IMR-90 (cell line): ENCODE measurements around the gene FALEC. TPM values are rescaled to one million over a fixed set of nuclear protein-coding genes. Genes with fewer than 3 reads are reported as not detected.

ENCODE experiments used
- ATAC-seq: fragments of 200-7000 bp; cut with Tn5 transposase; 2 replicates; pipeline ENCODE4 v1.9.1; 2020; ENCODE audit warnings: low read depth, mild to moderate bottlenecking, moderate library complexity
- BruUV-seq: library from RNA; stranded (reverse); fragments of 400-500 nt; replicated peaks from 2 replicates; lab custom pipeline; 2021; lab: Mats Ljungman, UMichigan
- CTCF ChIA-PET: fragments of 300-600 bp; formaldehyde crosslinking; extraction: SDS; loops from one replicate; lab custom pipeline; 2021; ENCODE audit warnings: antibody characterized with exemption; lab: Yijun Ruan, JAX
- POLR2A ChIA-PET: fragments of 300-600 bp; sonication (Branson Sonifier 250); formaldehyde crosslinking; loops from one replicate; lab custom pipeline; 2022; ENCODE audit warnings: antibody characterized with exemption; ENCODE audit not compliant: unreplicated experiment; lab: Charles Lee
- DNase-seq: peaks from one replicate; pipeline ENCODE4 v3.0.0; 2013
- H2AFZ ChIP-seq: replicated peaks from 2 replicates; pipeline ENCODE3; 2013; ENCODE audit warnings: low read length, mild to moderate bottlenecking; ENCODE audit not compliant: poor library complexity
- H2AK5ac ChIP-seq: 2 replicates; pipeline ENCODE4 v1.6.1; 2013; ENCODE audit warnings: low read depth, low read length, inconsistent platforms
- H2AK9ac ChIP-seq: replicated peaks from 2 replicates; pipeline ENCODE3; 2013; ENCODE audit warnings: mild to moderate bottlenecking, low read depth, low read length, moderate library complexity; ENCODE audit not compliant: poor library complexity
- H2BK120ac ChIP-seq: 2 replicates; pipeline ENCODE4 v1.6.1; 2013; ENCODE audit warnings: low read depth, low read length, inconsistent platforms
- H2BK15ac ChIP-seq: 3 replicates; pipeline ENCODE4 v1.6.1; 2013; ENCODE audit warnings: low read depth, low read length, inconsistent platforms
- H2BK20ac ChIP-seq: 2 replicates; pipeline ENCODE4 v1.6.1; 2013; ENCODE audit warnings: low read depth, mild to moderate bottlenecking, inconsistent platforms, low read length, moderate library complexity
- H2BK5ac ChIP-seq: 2 replicates; pipeline ENCODE4 v1.6.1; 2013; ENCODE audit warnings: mild to moderate bottlenecking, low read depth, low read length, inconsistent platforms; ENCODE audit not compliant: poor library complexity, severe bottlenecking
- H3K14ac ChIP-seq: replicated peaks from 2 replicates; pipeline ENCODE4 v1.6.1; 2013; ENCODE audit warnings: low read depth, low read length, inconsistent platforms
- H3K18ac ChIP-seq: 2 replicates; pipeline ENCODE4 v1.6.1; 2013; ENCODE audit warnings: low read depth, low read length, control low read depth
- H3K23ac ChIP-seq: 2 replicates; pipeline ENCODE4 v1.6.1; 2013; ENCODE audit warnings: low read depth, low read length, inconsistent platforms
- H3K27ac ChIP-seq: 2 replicates; pipeline ENCODE4 v1.5.1; 2013; ENCODE audit warnings: mild to moderate bottlenecking, control low read depth, low read length; ENCODE audit not compliant: insufficient read depth
- H3K27me3 ChIP-seq: 2 replicates; pipeline ENCODE4 v1.6.1; 2013; ENCODE audit warnings: low read length; ENCODE audit not compliant: control insufficient read depth, insufficient read depth
- H3K36me3 ChIP-seq: 2 replicates; pipeline ENCODE4 v1.6.1; 2013; ENCODE audit warnings: low read length, mixed read lengths; ENCODE audit not compliant: control insufficient read depth, insufficient read depth
- H3K4ac ChIP-seq: 2 replicates; pipeline ENCODE4 v1.6.1; 2013; ENCODE audit warnings: low read depth, low read length, inconsistent platforms
- H3K4me1 ChIP-seq: 2 replicates; pipeline ENCODE4 v1.6.1; 2013; ENCODE audit warnings: low read length, mixed read lengths; ENCODE audit not compliant: control insufficient read depth, insufficient read depth
- H3K4me2 ChIP-seq: 2 replicates; pipeline ENCODE4 v1.6.1; 2013; ENCODE audit warnings: low read depth, mild to moderate bottlenecking, control low read depth, low read length, moderate library complexity
- H3K4me3 ChIP-seq: 2 replicates; pipeline ENCODE4 v1.5.1; 2013; ENCODE audit warnings: low read depth, mild to moderate bottlenecking, control low read depth, low read length, moderate library complexity; ENCODE audit not compliant: insufficient read depth
- H3K56ac ChIP-seq: 2 replicates; pipeline ENCODE4 v1.6.1; 2013; ENCODE audit warnings: low read length, inconsistent platforms; ENCODE audit not compliant: insufficient read depth; ENCODE audit errors: extremely low read depth
- H3K79me1 ChIP-seq, 2 experiments: 2 replicates each; pipeline ENCODE4 v1.6.1; 2013; ENCODE audit warnings: low read length in 2 of 2, inconsistent platforms in 1 of 2, low read depth in 1 of 2
- H3K9ac ChIP-seq: 2 replicates; pipeline ENCODE4 v1.6.1; 2013; ENCODE audit warnings: low read depth, low read length, control low read depth
- H3K9me1 ChIP-seq: 2 replicates; pipeline ENCODE4 v1.6.1; 2013; ENCODE audit warnings: low read length, inconsistent platforms; ENCODE audit not compliant: insufficient read depth
- H3K9me3 ChIP-seq: 2 replicates; pipeline ENCODE4 v1.6.1; 2013; ENCODE audit warnings: low read length; ENCODE audit not compliant: control insufficient read depth, insufficient read depth
- H4K20me1 ChIP-seq: 2 replicates; pipeline ENCODE4 v1.6.1; 2013; ENCODE audit warnings: low read length, inconsistent platforms; ENCODE audit not compliant: insufficient read depth
- H4K5ac ChIP-seq: 2 replicates; pipeline ENCODE4 v1.6.1; 2013; ENCODE audit warnings: mild to moderate bottlenecking, low read depth, low read length, control low read depth
- H4K8ac ChIP-seq, 2 experiments: 2 replicates each; pipeline ENCODE4 v1.6.1; 2013; ENCODE audit warnings: low read depth in 2 of 2, low read length in 2 of 2, control low read depth in 1 of 2, inconsistent platforms in 1 of 2
- H4K91ac ChIP-seq: 2 replicates; pipeline ENCODE4 v1.6.1; 2013; ENCODE audit warnings: low read depth, low read length, inconsistent platforms; ENCODE audit not compliant: insufficient read depth
- BHLHE40 ChIP-seq: fragments of 150-350 bp; IDR thresholded peaks from 2 replicates; pipeline ENCODE4 v1.6.1; 2016; ENCODE audit warnings: mild to moderate bottlenecking, low read depth, low read length
- CEBPB ChIP-seq: IDR thresholded peaks from 2 replicates; pipeline ENCODE4 v1.6.1; 2012; ENCODE audit warnings: low read depth, low read length, improper control_type of control experiment
- CHD1 ChIP-seq: IDR thresholded peaks from 2 replicates; pipeline ENCODE4 v1.6.1; 2012; ENCODE audit warnings: low read depth, low read length, improper control_type of control experiment
- CTCF ChIP-seq: conservative IDR thresholded peaks from 2 replicates; pipeline ENCODE4 v1.5.1; 2012; ENCODE audit warnings: mild to moderate bottlenecking, low read depth, low read length, improper control_type of control experiment
- FOS ChIP-seq: fragments of 150-350 bp; IDR thresholded peaks from 2 replicates; pipeline ENCODE4 v1.6.1; 2016; ENCODE audit warnings: low read depth, low read length
- MAFK ChIP-seq: IDR thresholded peaks from 2 replicates; pipeline ENCODE4 v1.6.1; 2012; ENCODE audit warnings: low read depth, low read length, improper control_type of control experiment
- MAZ ChIP-seq: IDR thresholded peaks from 2 replicates; pipeline ENCODE4 v1.6.1; 2012; ENCODE audit warnings: low read depth, mild to moderate bottlenecking, low read length, improper control_type of control experiment, moderate library complexity, borderline replicate concordance
- MXI1 ChIP-seq: IDR thresholded peaks from 2 replicates; pipeline ENCODE4 v1.6.1; 2012; ENCODE audit warnings: low read depth, mild to moderate bottlenecking, low read length, moderate library complexity, borderline replicate concordance
- NFE2L2 ChIP-seq: fragments of 150-350 bp; IDR thresholded peaks from 2 replicates; pipeline ENCODE4 v1.6.1; 2016; ENCODE audit warnings: low read depth, mild to moderate bottlenecking, low read length
- POLR2A ChIP-seq: IDR thresholded peaks from 2 replicates; pipeline ENCODE4 v1.6.1; 2012; ENCODE audit warnings: mild to moderate bottlenecking, low read depth, low read length
- RAD21 ChIP-seq: IDR thresholded peaks from 2 replicates; pipeline ENCODE4 v1.6.1; 2012; ENCODE audit warnings: low read length, improper control_type of control experiment
- SMC3 ChIP-seq: fragments of 150-350 bp; IDR thresholded peaks from 2 replicates; pipeline ENCODE4 v1.6.1; 2016; ENCODE audit warnings: low read depth, mild to moderate bottlenecking, antibody characterized with exemption, low read length, moderate library complexity
- WGBS, 2 experiments: methylation state at CpG; one replicate each; pipeline versions ENCODE4 v1.1.5 to v1.1.7; 2013; ENCODE audit warnings: missing lambda C conversion rate in 2 of 2; ENCODE audit not compliant: insufficient read length in 1 of 2; ENCODE audit errors: extremely low coverage in 2 of 2; 5-methylcytosine and 5-hydroxymethylcytosine counted together
- dilution Hi-C: fragments of 300-500 bp; cut with HindIII; formaldehyde crosslinking; loops from one replicate; pipeline ENCODE4 v1.14.3; 2018; ENCODE audit warnings: low sequenced_read_pairs; ENCODE audit not compliant: unreplicated experiment
- in situ Hi-C: fragments of 300-500 bp; cut with MboI; formaldehyde crosslinking; loops from 3 replicates; pipeline ENCODE4 v1.14.3; 2019; ENCODE audit warnings: low sequenced_read_pairs, inconsistent platforms, mixed read lengths
- intact Hi-C: fragments of 100-400 bp; cut with micrococcal nuclease; formaldehyde crosslinking; loops from 2 replicates; pipeline ENCODE4 v1.10.0; 2022
- polyA plus RNA-seq, 3 experiments: library from polyadenylated mRNA; depleted of rRNA; stranded (reverse); fragments of >200 nt; gene quantifications; 2 replicates each; pipeline ENCODE4 v1.2.3, GENCODE V29; 2012; ENCODE audit warnings: low replicate concordance in 1 of 3
- total RNA-seq: library from RNA; depleted of rRNA; stranded (reverse); fragments of >200 nt; gene quantifications from 2 replicates; pipeline ENCODE4 v1.2.3, GENCODE V29; 2012
- TF ChIP-seq, protein P1 (sequence below): fragments of 150-350 bp; IDR thresholded peaks from 2 replicates; pipeline ENCODE4 v1.6.1; 2016; ENCODE audit warnings: low read depth, mild to moderate bottlenecking, low read length, moderate library complexity, borderline replicate concordance

Gene FALEC
- total and polyA plus RNA-seq, 2 of the 4 experiments (the other 2 are of a cell fraction) = not detected

DNA sequence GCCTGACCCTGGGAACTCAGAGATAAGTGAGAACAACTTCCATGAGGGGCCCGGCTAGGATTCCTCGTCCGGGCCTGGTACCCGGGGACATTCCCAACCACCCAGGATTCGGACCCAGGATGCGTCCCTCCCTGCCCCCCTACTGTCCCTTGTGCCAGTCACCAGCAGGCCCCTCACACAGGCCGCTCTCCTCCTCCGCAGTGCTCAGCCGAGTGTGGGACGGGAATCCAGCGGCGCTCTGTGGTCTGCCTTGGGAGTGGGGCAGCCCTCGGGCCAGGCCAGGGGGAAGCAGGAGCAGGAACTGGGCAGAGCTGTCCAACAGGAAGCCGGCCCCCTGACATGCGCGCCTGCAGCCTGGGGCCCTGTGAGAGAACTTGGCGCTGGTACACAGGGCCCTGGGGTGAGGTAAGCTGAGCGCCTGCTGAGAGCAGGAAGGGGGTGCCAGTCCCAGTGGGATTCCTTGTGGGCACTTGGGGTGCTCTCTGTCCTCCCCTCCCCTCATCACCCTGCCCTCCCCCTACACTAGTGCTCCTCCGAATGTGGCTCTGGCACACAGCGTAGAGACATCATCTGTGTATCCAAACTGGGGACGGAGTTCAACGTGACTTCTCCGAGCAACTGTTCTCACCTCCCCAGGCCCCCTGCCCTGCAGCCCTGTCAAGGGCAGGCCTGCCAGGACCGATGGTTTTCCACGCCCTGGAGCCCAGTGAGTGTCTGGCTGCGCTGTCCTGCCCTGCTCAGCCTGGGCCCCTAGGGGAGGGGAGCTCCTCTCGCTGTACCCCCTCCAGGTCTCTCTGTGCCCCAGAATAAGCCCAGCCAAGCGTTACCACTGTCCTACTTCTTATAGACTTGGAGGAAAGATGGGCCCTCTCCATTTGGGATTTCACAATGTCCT lies 43.5 kb downstream of the FALEC start (continued):
- TF ChIP-seq CEBPB (no peak), RAD21 (no peak)

GRCh38 chr1:150559656-150560010 lies 44.1 kb downstream of the FALEC start:
- DNase-seq (no peak), ATAC-seq (no peak)
- no peaks in the 10 kb centered on the region for H3K9me3 ChIP-seq
- H3K27me3 ChIP-seq = no peaks in the 10 kb centered on the region
- H2BK120ac ChIP-seq = no peak overlapping the region
- in situ Hi-C loops (loop anchor here (10.0 kb wide), 2 partner anchors 245 to 295 kb away; partner anchors contain the start of genes APH1A and CTSK), intact Hi-C loops (loop anchor here (5.0 to 10.0 kb wide), 6 partner anchors 72 to 445 kb away; partner anchors contain the start of genes ARNT, CA14, GOLPH3L and MINDY1), dilution Hi-C loops (no loop called here)
- WGBS, 2 experiments = 86% methylated on average over 2 of the region's 10 CpGs; no CpG with 5 or more reads in 1 of the 2 experiments
- no peak overlapping the region for H4K91ac ChIP-seq
- H3K4me2 ChIP-seq = no peak overlapping the region
- H3K9me1 ChIP-seq = peaks cover 24% of the 10 kb centered on the region
- H2AK9ac ChIP-seq = peak overlapping the region; percentile 11
- no peak overlapping the region for H4K5ac ChIP-seq
- no peak overlapping the region for H3K4ac ChIP-seq
- H2BK5ac ChIP-seq = no peak overlapping the region
- no peak overlapping the region for H3K27ac ChIP-seq
- peaks cover 13 to 77% of the 10 kb centered on the region in 2 experiments for H3K79me1 ChIP-seq
- H3K23ac ChIP-seq = no peak overlapping the region
- H2AK5ac ChIP-seq = no peak overlapping the region
- no peak overlapping the region for H3K18ac ChIP-seq
- H3K36me3 ChIP-seq = peaks cover 5% of the 10 kb centered on the region
- H3K9ac ChIP-seq = no peak overlapping the region
- no peak overlapping the region for H3K4me3 ChIP-seq
- no peak overlapping the region for H2BK20ac ChIP-seq
- ChIA-PET CTCF (interaction anchor here (0.7 to 2.1 kb wide), 3 partner anchors 61 to 133 kb away, joined by 4 to 7 read pairs (median 5); partner anchors contain the start of gene ENSA), POLR2A (no interaction called here)
- H3K4me1 ChIP-seq = peaks cover 26% of the 10 kb centered on the region
- H3K14ac ChIP-seq = no peak overlapping the region
- no TSS peak for BruUV-seq
- H2AFZ ChIP-seq = peak overlapping the region; percentile 16
- peaks cover 21% of the 10 kb centered on the region for H4K20me1 ChIP-seq
- no peak overlapping the region for H2BK15ac ChIP-seq
- H4K8ac ChIP-seq = no peak overlapping the region
- no peak overlapping the region for H3K56ac ChIP-seq
- no peak for TF ChIP-seq CTCF
- TF ChIP-seq RAD21 = no peak
- TF ChIP-seq, protein P1, sequence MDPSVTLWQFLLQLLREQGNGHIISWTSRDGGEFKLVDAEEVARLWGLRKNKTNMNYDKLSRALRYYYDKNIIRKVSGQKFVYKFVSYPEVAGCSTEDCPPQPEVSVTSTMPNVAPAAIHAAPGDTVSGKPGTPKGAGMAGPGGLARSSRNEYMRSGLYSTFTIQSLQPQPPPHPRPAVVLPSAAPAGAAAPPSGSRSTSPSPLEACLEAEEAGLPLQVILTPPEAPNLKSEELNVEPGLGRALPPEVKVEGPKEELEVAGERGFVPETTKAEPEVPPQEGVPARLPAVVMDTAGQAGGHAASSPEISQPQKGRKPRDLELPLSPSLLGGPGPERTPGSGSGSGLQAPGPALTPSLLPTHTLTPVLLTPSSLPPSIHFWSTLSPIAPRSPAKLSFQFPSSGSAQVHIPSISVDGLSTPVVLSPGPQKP = no peak
- TF ChIP-seq MAZ = no peak
- no peak for TF ChIP-seq BHLHE40
- TF ChIP-seq NFE2L2 = no peak
- no peak; the same call in 1 of the 2 replicates for TF ChIP-seq POLR2A
- no peak for TF ChIP-seq CEBPB
- TF ChIP-seq FOS = no peak
- TF ChIP-seq CHD1 = no peak
- TF ChIP-seq SMC3 = no peak
- no peak for TF ChIP-seq MAFK
- TF ChIP-seq MXI1 = no peak
